ENCODE results near the gene CEACAM6. TPM values are rescaled to one million over a fixed set of nuclear protein-coding genes. Genes with fewer than 3 reads are reported as not detected.

CEACAM6 gene
- polyA plus RNA-seq, 1 experiment: not detected

- POLR2A ChIA-PET: no interaction called here
- CTCF ChIA-PET: interaction anchor here (2.0 to 2.2 kb wide), 2 partner anchors 15 to 17 kb away, joined by 7 read pairs; no protein-coding TSS in a partner anchor
- no peak for TF ChIP-seq CTCF (IDR thresholded peaks at IDR 0.05; ENCODE audit: low read depth, low read length)
- H3K9me3 ChIP-seq (ENCODE audit: control insufficient read depth, insufficient read depth, low read length): no peaks in the 10 kb centered on the region
- no peaks in the 10 kb centered on the region for H3K27me3 ChIP-seq (ENCODE audit: control insufficient read depth, insufficient read depth, low read length)
- no peak within 1 kb of the TSS for H3K27ac ChIP-seq (ENCODE audit: low read depth, low read length)
- DNase-seq (ENCODE audit: low read depth, low spot score): no peak
- H3K4me3 ChIP-seq (ENCODE audit: low read depth, low read length): no peak within 1 kb of the TSS
Measured at GRCh38 chr19:41796362-41796761, 41.0 kb downstream of the CEACAM6 start, which contains the start of gene CEACAM3. Gene CEACAM3, plus strand, starts transcription at chr19:41796587. Its CDS starts 91 bp downstream, at chr19:41796678.

- Histone ChIP-seq H3K27me3 (ENCODE audit: control insufficient read depth, insufficient read depth, low read length) (no peaks in the 10 kb centered on the region), H3K4me3 (ENCODE audit: low read depth, low read length) (no peak overlapping the region), H3K9me3 (ENCODE audit: control insufficient read depth, insufficient read depth, low read length) (no peaks in the 10 kb centered on the region), H3K27ac (ENCODE audit: low read depth, low read length) (no peak overlapping the region)
- DNase-seq (ENCODE audit: low read depth, low spot score): no peak
- POLR2A ChIA-PET: no interaction called here
- CTCF ChIA-PET: no interaction called here
- TF ChIP-seq CTCF (IDR thresholded peaks at IDR 0.05; ENCODE audit: low read depth, low read length): no peak
Measured at GRCh38 chr19:41796901-41797300, 41.6 kb downstream of the CEACAM6 start.

- ChIA-PET POLR2A (no interaction called here), CTCF (no interaction called here)
- Histone ChIP-seq H3K27ac (ENCODE audit: low read depth, low read length) (no peak overlapping the region), H3K9me3 (ENCODE audit: control insufficient read depth, insufficient read depth, low read length) (no peaks in the 10 kb centered on the region), H3K27me3 (ENCODE audit: control insufficient read depth, insufficient read depth, low read length) (no peaks in the 10 kb centered on the region), H3K4me3 (ENCODE audit: low read depth, low read length) (no peak overlapping the region)
- no peak for TF ChIP-seq CTCF (IDR thresholded peaks at IDR 0.05; ENCODE audit: low read depth, low read length)
- DNase-seq (ENCODE audit: low read depth, low spot score): no peak
Measured at GRCh38 chr19:41799444-41800000, 44.2 kb downstream of the CEACAM6 start.

GRCh38 chr19:41801031-41801430, 45.7 kb downstream of the CEACAM6 start:
- CTCF ChIA-PET: no interaction called here

GRCh38 chr19:41801792-41802211, 46.5 kb downstream of the CEACAM6 start:
- no peak for DNase-seq (ENCODE audit: low read depth, low spot score)
- H3K4me3 ChIP-seq (ENCODE audit: low read depth, low read length): no peak overlapping the region
- TF ChIP-seq CTCF (IDR thresholded peaks at IDR 0.05; ENCODE audit: low read depth, low read length): no peak
- no peaks in the 10 kb centered on the region for H3K9me3 ChIP-seq (ENCODE audit: control insufficient read depth, insufficient read depth, low read length)
- H3K27ac ChIP-seq (ENCODE audit: low read depth, low read length): no peak overlapping the region
- ChIA-PET POLR2A (no interaction called here), CTCF (no interaction called here)
- no peaks in the 10 kb centered on the region for H3K27me3 ChIP-seq (ENCODE audit: control insufficient read depth, insufficient read depth, low read length)

More at GRCh38 chr19:41801031-41801430, 45.7 kb downstream of the CEACAM6 start:
- Histone ChIP-seq H3K9me3 (ENCODE audit: control insufficient read depth, insufficient read depth, low read length) (no peaks in the 10 kb centered on the region), H3K27ac (ENCODE audit: low read depth, low read length) (no peak overlapping the region), H3K27me3 (ENCODE audit: control insufficient read depth, insufficient read depth, low read length) (no peaks in the 10 kb centered on the region), H3K4me3 (ENCODE audit: low read depth, low read length) (no peak overlapping the region)
- POLR2A ChIA-PET: no interaction called here
- no peak for DNase-seq (ENCODE audit: low read depth, low spot score)
- TF ChIP-seq CTCF (IDR thresholded peaks at IDR 0.05; ENCODE audit: low read depth, low read length): no peak
